Endothelial cell of umbilical vein (primary cell): Measurements from ENCODE around the gene CD2AP.

Experiments used
- CTCF ChIP-seq, 2 donors: IDR thresholded peaks; 1 replicate in 1 of 2; 2 replicates in 1 of 2; pipeline ENCODE4 v1.5.1; 2011; ENCODE audit warnings: low read length in 2 of 2, mild to moderate bottlenecking in 2 of 2, moderate library complexity in 2 of 2, control low read depth in 1 of 2, inconsistent platforms in 1 of 2, low read depth in 1 of 2; ENCODE audit not compliant: insufficient read depth in 1 of 2; ENCODE audit errors: extremely low read depth in 1 of 2
- MYC ChIP-seq: IDR thresholded peaks from one replicate; pipeline ENCODE4 v1.6.1; 2011; ENCODE audit warnings: mild to moderate bottlenecking, low read depth, low read length
- POLR2AphosphoS5 ChIP-seq: IDR thresholded peaks from 2 replicates; pipeline ENCODE4 v1.6.1; 2012; ENCODE audit warnings: low read depth, mild to moderate bottlenecking, control low read depth, low read length, moderate library complexity; ENCODE audit not compliant: insufficient read depth

GRCh38 chr6:47672816-47673215 lies 195.2 kb downstream of the CD2AP start:
- TF ChIP-seq CTCF (IDR thresholded peaks at IDR 0.05; ENCODE audit: extremely low read depth in 1 of 2, insufficient read depth in 1 of 2, low read depth in 1 of 2, low read length in 2 of 2) (no peak), MYC (no peak), POLR2AphosphoS5 (no peak)
